Central memory CD4-positive, alpha-beta T cell (primary cell): ENCODE measurements around the gene CRB1.
"Not testable (repeated sequence)": the region's sequence is repeated elsewhere in the genome, so short reads cannot be mapped to it uniquely, and the experiment has no call there.

Experiments
- DNase-seq: peaks from one replicate; pipeline ENCODE4 v3.0.0; 2022

Gene CRB1

GRCh38 chr1:197402189-197402588, 134.1 kb downstream of the CRB1 start:
- DNase-seq, result no peak

GRCh38 chr1:197404774-197405173, 136.7 kb downstream of the CRB1 start:
- not testable (repeated sequence) for DNase-seq

- not testable (repeated sequence) for DNase-seq
Measured at GRCh38 chr1:197405614-197406013, 137.6 kb downstream of the CRB1 start.

- DNase-seq, result no peak
Measured at GRCh38 chr1:197413564-197413963, 145.5 kb downstream of the CRB1 start.

- no peak for DNase-seq
Measured at GRCh38 chr1:197415221-197415620, 147.2 kb downstream of the CRB1 start.

- no peak for DNase-seq
Measured at GRCh38 chr1:197418693-197419092, 150.6 kb downstream of the CRB1 start.

- no peak for DNase-seq
Measured at GRCh38 chr1:197422993-197423392, 154.9 kb downstream of the CRB1 start.

- DNase-seq, result no peak
Measured at GRCh38 chr1:197424380-197424779, 156.3 kb downstream of the CRB1 start.

- DNase-seq, result no peak
Measured at GRCh38 chr1:197429372-197429771, 161.3 kb downstream of the CRB1 start.

GRCh38 chr1:197435224-197435623, 167.2 kb downstream of the CRB1 start:
- DNase-seq, result no peak

- DNase-seq, result no peak
Measured at GRCh38 chr1:197437601-197438000, 169.5 kb downstream of the CRB1 start.

- no peak for DNase-seq
Measured at GRCh38 chr1:197438010-197438790, 170.1 kb downstream of the CRB1 start.

GRCh38 chr1:197439708-197440280, 171.7 kb downstream of the CRB1 start:
- no peak for DNase-seq

- DNase-seq, result no peak
Measured at GRCh38 chr1:197440715-197441114, 172.7 kb downstream of the CRB1 start.

- DNase-seq, result no peak
Measured at GRCh38 chr1:197441999-197442414, 174.0 kb downstream of the CRB1 start.

GRCh38 chr1:197444755-197445154, 176.7 kb downstream of the CRB1 start:
- DNase-seq, result no peak

GRCh38 chr1:197448121-197448779, 180.2 kb downstream of the CRB1 start:
- DNase-seq, result no peak

- DNase-seq, result no peak
Measured at GRCh38 chr1:197451381-197451780, 183.3 kb downstream of the CRB1 start.

- DNase-seq, result no peak
Measured at GRCh38 chr1:197453376-197454058, 185.5 kb downstream of the CRB1 start.

- no peak for DNase-seq
Measured at GRCh38 chr1:197462539-197462938, 194.5 kb downstream of the CRB1 start.

- no peak for DNase-seq
Measured at GRCh38 chr1:197463142-197463541, 195.1 kb downstream of the CRB1 start.

GRCh38 chr1:197464044-197464443, 196.0 kb downstream of the CRB1 start:
- DNase-seq, result no peak
